Measurements from ENCODE around the gene IPO4. TPM values are rescaled to one million over a fixed set of nuclear protein-coding genes. Genes with fewer than 3 reads are reported as not detected.
A peak's percentile ranks its signal among the peaks of the same experiment; 100 is the strongest.

Gene IPO4
- total and polyA plus RNA-seq, 10 of the 15 experiments (the other 5 are each of a cell fraction or from before 2014, with no cell fraction given), result 7.8 to 139 (median 37.6) TPM

GRCh38 chr14:24146453-24146977 lies 42.1 kb downstream of the IPO4 start, which contains the start of gene PSME2 (continued):
- TF ChIP-seq, protein P1, sequence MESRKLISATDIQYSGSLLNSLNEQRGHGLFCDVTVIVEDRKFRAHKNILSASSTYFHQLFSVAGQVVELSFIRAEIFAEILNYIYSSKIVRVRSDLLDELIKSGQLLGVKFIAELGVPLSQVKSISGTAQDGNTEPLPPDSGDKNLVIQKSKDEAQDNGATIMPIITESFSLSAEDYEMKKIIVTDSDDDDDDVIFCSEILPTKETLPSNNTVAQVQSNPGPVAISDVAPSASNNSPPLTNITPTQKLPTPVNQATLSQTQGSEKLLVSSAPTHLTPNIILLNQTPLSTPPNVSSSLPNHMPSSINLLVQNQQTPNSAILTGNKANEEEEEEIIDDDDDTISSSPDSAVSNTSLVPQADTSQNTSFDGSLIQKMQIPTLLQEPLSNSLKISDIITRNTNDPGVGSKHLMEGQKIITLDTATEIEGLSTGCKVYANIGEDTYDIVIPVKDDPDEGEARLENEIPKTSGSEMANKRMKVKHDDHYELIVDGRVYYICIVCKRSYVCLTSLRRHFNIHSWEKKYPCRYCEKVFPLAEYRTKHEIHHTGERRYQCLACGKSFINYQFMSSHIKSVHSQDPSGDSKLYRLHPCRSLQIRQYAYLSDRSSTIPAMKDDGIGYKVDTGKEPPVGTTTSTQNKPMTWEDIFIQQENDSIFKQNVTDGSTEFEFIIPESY (IDR thresholded peaks at IDR 0.05), result no peak
- TF ChIP-seq JUNB (IDR thresholded peaks at IDR 0.05) (no peak), YBX1 (IDR thresholded peaks at IDR 0.05) (no peak), IKZF1 (conservative IDR thresholded peaks at IDR 0.05) (no peak; the same call in 1 of the 2 replicates), EED (IDR thresholded peaks at IDR 0.05; ENCODE audit: low read depth) (peak; percentile 58; the same call in 1 of the 2 replicates), ASH2L (IDR thresholded peaks at IDR 0.05; ENCODE audit: borderline replicate concordance, low read depth) (no peak), STAT1 (conservative IDR thresholded peaks at IDR 0.05) (no peak), SPI1 (IDR thresholded peaks at IDR 0.05; ENCODE audit: borderline replicate concordance, insufficient read depth, low read depth, low read length) (no peak), EGR1 (IDR thresholded peaks at IDR 0.05; ENCODE audit: borderline replicate concordance in 1 of 2, low read depth in 2 of 2, low read length in 2 of 2) (peak in 1 of 2 experiments; percentile 5; a peak in 1 of 3 replicates), SP1 (IDR thresholded peaks at IDR 0.05; ENCODE audit: low read depth, low read length) (peak; percentile 42), HDAC6 (IDR thresholded peaks at IDR 0.05; ENCODE audit: unreplicated experiment) (no peak), ZNF24 (IDR thresholded peaks at IDR 0.05) (no peak), CREB1 (IDR thresholded peaks at IDR 0.05; ENCODE audit: low read depth) (no peak), FOXM1 (IDR thresholded peaks at IDR 0.05; ENCODE audit: low read depth, low read length) (no peak), MEF2A (IDR thresholded peaks at IDR 0.05; ENCODE audit: insufficient read depth, low read depth, low read length) (no peak), MYC (IDR thresholded peaks at IDR 0.05; ENCODE audit: insufficient read depth, insufficient read length, insufficient replicate concordance, low read length, severe bottlenecking) (no peak), CBFB (IDR thresholded peaks at IDR 0.05; ENCODE audit: low read depth) (peak; percentile 32; the same call in 1 of the 2 replicates)
- TF ChIP-seq, protein P2, sequence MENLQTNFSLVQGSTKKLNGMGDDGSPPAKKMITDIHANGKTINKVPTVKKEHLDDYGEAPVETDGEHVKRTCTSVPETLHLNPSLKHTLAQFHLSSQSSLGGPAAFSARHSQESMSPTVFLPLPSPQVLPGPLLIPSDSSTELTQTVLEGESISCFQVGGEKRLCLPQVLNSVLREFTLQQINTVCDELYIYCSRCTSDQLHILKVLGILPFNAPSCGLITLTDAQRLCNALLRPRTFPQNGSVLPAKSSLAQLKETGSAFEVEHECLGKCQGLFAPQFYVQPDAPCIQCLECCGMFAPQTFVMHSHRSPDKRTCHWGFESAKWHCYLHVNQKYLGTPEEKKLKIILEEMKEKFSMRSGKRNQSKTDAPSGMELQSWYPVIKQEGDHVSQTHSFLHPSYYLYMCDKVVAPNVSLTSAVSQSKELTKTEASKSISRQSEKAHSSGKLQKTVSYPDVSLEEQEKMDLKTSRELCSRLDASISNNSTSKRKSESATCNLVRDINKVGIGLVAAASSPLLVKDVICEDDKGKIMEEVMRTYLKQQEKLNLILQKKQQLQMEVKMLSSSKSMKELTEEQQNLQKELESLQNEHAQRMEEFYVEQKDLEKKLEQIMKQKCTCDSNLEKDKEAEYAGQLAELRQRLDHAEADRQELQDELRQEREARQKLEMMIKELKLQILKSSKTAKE (IDR thresholded peaks at IDR 0.05; ENCODE audit: low read depth, poor library complexity, severe bottlenecking), result no peak
- TF ChIP-seq, protein P3, sequence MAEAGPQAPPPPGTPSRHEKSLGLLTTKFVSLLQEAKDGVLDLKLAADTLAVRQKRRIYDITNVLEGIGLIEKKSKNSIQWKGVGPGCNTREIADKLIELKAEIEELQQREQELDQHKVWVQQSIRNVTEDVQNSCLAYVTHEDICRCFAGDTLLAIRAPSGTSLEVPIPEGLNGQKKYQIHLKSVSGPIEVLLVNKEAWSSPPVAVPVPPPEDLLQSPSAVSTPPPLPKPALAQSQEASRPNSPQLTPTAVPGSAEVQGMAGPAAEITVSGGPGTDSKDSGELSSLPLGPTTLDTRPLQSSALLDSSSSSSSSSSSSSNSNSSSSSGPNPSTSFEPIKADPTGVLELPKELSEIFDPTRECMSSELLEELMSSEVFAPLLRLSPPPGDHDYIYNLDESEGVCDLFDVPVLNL (IDR thresholded peaks at IDR 0.05; ENCODE audit: low read depth, low read length), result no peak
- TF ChIP-seq, protein P4, sequence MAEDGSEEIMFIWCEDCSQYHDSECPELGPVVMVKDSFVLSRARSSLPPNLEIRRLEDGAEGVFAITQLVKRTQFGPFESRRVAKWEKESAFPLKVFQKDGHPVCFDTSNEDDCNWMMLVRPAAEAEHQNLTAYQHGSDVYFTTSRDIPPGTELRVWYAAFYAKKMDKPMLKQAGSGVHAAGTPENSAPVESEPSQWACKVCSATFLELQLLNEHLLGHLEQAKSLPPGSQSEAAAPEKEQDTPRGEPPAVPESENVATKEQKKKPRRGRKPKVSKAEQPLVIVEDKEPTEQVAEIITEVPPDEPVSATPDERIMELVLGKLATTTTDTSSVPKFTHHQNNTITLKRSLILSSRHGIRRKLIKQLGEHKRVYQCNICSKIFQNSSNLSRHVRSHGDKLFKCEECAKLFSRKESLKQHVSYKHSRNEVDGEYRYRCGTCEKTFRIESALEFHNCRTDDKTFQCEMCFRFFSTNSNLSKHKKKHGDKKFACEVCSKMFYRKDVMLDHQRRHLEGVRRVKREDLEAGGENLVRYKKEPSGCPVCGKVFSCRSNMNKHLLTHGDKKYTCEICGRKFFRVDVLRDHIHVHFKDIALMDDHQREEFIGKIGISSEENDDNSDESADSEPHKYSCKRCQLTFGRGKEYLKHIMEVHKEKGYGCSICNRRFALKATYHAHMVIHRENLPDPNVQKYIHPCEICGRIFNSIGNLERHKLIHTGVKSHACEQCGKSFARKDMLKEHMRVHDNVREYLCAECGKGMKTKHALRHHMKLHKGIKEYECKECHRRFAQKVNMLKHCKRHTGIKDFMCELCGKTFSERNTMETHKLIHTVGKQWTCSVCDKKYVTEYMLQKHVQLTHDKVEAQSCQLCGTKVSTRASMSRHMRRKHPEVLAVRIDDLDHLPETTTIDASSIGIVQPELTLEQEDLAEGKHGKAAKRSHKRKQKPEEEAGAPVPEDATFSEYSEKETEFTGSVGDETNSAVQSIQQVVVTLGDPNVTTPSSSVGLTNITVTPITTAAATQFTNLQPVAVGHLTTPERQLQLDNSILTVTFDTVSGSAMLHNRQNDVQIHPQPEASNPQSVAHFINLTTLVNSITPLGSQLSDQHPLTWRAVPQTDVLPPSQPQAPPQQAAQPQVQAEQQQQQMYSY (CRISPR knock-in tag; IDR thresholded peaks at IDR 0.05), result no peak

All from GM12878 (cell line).